GM18502 (cell line): Measurements from ENCODE around the gene AAK1.
"Not testable (repeated sequence)": the region's sequence is repeated elsewhere in the genome, so short reads cannot be mapped to it uniquely, and the experiment has no call there.

Source experiments
- ATAC-seq: cut with Tn5 transposase; IDR thresholded peaks from one replicate; pipeline ENCODE4 v1.9.1; 2021; ENCODE audit warnings: mild to moderate bottlenecking; ENCODE audit not compliant: unreplicated experiment, poor library complexity

Gene AAK1

DNA sequence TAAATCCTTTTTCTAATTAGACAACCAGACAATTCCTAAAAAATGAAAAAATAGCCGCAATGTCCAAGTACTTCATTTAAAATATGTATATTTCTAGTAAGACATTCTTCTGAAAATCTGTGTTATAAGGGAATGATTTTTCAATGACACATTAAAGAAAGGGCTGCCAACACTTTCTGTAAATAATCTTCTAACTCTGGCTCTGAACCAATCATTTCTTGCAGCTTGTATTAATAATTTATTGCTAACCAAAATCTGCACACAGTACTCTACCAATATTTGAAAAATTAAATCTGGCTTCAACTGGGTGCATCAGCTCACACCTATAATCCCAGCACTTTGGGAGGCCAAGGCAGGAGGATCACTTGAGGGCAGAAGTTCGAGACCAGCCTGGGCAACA is 214.6 kb downstream of the AAK1 start:
- ATAC-seq: no peak

- ATAC-seq: no peak
Measured at GRCh38 chr2:69424419-69424818, 219.1 kb downstream of the AAK1 start.

GRCh38 chr2:69422198-69422597 is 221.3 kb downstream of the AAK1 start:
- ATAC-seq: no peak

- not testable (repeated sequence) for ATAC-seq
Measured at GRCh38 chr2:69419111-69419510, 224.4 kb downstream of the AAK1 start.

GRCh38 chr2:69416147-69416546 is 227.4 kb downstream of the AAK1 start:
- ATAC-seq: no peak
